GM12874 (cell line): ENCODE measurements around the gene LPCAT1.

Experiments used
- TF ChIP-seq, protein P1 (sequence below): IDR thresholded peaks from 2 replicates; pipeline ENCODE4 v1.5.1; 2011; ENCODE audit warnings: low read depth, mild to moderate bottlenecking, control low read depth, low read length, moderate library complexity; ENCODE audit not compliant: insufficient read depth

Gene LPCAT1

DNA sequence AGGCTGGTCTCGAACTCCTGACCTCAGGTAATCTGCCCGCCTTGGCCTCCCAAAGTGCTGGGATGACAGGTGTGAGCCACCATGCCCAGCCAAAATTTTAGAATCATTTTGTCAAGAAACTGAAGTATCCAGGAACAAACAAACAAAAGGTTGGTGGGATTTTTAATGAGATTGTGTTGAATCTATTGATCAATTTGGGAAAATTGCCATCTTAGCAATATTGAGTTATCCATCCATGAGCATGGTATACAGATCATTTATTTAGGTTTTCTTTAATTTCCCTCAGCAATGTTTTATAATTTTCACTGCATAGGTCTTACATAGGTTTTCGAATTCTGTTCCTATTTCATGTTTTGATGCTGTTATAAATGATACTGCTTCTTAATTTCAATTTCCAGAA is 5.7 kb upstream of the LPCAT1 start:
- TF ChIP-seq, protein P1, sequence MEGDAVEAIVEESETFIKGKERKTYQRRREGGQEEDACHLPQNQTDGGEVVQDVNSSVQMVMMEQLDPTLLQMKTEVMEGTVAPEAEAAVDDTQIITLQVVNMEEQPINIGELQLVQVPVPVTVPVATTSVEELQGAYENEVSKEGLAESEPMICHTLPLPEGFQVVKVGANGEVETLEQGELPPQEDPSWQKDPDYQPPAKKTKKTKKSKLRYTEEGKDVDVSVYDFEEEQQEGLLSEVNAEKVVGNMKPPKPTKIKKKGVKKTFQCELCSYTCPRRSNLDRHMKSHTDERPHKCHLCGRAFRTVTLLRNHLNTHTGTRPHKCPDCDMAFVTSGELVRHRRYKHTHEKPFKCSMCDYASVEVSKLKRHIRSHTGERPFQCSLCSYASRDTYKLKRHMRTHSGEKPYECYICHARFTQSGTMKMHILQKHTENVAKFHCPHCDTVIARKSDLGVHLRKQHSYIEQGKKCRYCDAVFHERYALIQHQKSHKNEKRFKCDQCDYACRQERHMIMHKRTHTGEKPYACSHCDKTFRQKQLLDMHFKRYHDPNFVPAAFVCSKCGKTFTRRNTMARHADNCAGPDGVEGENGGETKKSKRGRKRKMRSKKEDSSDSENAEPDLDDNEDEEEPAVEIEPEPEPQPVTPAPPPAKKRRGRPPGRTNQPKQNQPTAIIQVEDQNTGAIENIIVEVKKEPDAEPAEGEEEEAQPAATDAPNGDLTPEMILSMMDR, result no peak

- TF ChIP-seq, protein P1, result no peak
These were observed 3.9 kb upstream of the LPCAT1 start for GRCh38 chr5:1527533-1528205.

DNA sequence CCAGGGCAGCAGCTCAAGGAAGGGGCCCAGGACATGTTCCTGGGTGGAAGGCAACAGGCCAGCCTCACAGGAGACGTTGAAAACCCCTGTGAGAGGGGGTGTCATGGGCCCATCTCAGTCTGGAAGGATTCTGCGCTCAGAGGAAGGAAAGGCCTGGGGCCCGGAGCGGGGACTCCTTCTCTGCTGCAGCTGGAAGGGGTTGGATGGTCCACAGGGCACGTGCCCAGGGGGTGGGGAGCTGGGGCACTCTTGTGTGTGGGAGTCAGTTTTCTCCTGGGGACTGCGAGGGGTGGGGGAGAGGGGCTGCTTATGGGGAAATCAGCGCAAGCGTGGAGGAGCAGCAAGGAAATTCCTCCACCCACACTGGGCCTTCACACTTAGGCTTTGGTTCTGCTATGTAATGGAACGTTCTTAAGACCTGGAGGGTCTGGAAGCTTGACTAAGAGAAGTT is 2.9 kb upstream of the LPCAT1 start:
- TF ChIP-seq, protein P1, result no peak

- TF ChIP-seq, protein P1, result no peak
These were observed 2.5 kb upstream of the LPCAT1 start for GRCh38 chr5:1526190-1526631.

DNA sequence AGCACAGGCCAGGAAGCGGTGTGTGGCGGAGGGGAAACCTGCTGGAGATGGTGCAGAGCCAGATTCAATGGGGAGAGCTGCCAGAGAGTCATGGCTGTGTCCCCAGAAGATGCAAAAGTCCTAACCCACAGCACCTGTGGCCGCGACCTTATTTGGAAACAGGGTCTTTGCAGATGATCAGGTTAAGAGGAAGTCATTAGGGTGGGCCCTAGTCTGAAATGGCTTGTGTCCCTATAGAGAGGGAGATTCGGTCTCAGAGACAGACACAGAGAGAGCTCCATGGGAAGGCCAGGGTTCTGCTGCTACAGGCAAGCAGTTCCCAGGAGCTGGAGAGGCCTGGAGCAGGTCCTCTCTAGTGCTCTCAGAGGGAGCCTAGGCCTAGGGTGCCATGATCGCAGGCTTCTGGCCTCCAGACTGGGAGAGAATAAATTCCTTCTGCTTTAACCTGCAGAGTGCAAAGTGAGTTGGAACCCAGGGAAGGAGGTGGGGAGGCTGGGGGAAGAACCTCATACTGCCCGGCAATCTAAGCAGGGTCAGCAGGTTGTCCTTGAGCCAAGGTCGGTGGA is 1.9 kb upstream of the LPCAT1 start:
- TF ChIP-seq, protein P1, result no peak

GRCh38 chr5:1524799-1525623 is 1.3 kb upstream of the LPCAT1 start:
- TF ChIP-seq, protein P1, result no peak

GRCh38 chr5:1524481-1524798 is 680 bp upstream of the LPCAT1 start:
- TF ChIP-seq, protein P1, result no peak
